ENCODE measurements around the gene PLOD1. TPM values are rescaled to one million over a fixed set of nuclear protein-coding genes. Genes with fewer than 3 reads are reported as not detected.

PLOD1 gene
- total and polyA plus RNA-seq, 2 donors (not counting 1 experiment from before 2014, with no cell fraction given), result 10.4 to 13.4 TPM

DNA sequence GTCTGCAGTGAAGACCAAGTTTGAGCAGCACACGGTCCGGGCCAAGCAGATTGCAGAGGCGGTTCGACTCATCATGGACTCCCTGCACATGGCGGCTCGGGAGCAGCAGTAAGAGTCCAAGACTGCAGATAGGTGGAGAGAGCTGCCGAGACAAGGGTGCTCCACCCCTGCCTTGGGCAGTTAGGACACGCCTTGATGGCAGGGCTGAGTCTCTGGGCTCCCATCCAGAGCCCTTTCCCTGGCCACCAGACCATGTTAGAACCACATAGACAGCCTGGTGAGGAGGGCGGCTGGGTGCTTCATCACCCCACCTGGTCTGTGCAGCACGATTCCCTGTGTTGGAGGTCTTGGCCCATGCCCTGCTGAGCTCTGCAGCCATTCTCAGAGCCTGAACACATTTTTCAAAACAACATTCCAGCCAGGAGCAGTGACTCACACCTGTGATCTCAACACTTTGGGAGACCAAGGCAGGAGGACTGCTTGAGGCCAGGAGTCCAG, 67.5 kb downstream of the PLOD1 start:
- DNase-seq (no peak), ATAC-seq (ENCODE audit: low read depth) (no peak)
- TF ChIP-seq EZH2 (IDR thresholded peaks at IDR 0.05; ENCODE audit: borderline replicate concordance, insufficient read depth, low read depth, low read length, poor library complexity, severe bottlenecking) (no peak), CTCF (IDR thresholded peaks at IDR 0.05) (no peak)
- ChIA-PET CTCF (interaction anchor here (0.6 to 2.2 kb wide), 5 partner anchors 20 to 208 kb away, joined by 3 to 10 read pairs (median 3); no protein-coding TSS in a partner anchor), POLR2A (no interaction called here)
- H3K36me3 ChIP-seq (replicated peaks in 1 of 2; ENCODE audit: control extremely low read depth in 1 of 2, control insufficient read depth in 1 of 2, extremely low read depth in 1 of 2, insufficient read depth in 2 of 2, low read length in 1 of 2), result peaks cover 15 to 80% of the 10 kb centered on the region in 2 experiments
- H3K4me3 Mint-ChIP-seq, result no peak overlapping the region
- no peaks in the 10 kb centered on the region for H4K20me1 ChIP-seq (ENCODE audit: control insufficient read depth, insufficient read depth, low read length, poor library complexity, severe bottlenecking)
- H3K79me2 ChIP-seq (ENCODE audit: control insufficient read depth, insufficient read depth, low read length), result no peaks in the 10 kb centered on the region
- peaks cover 4% of the 10 kb centered on the region for H3K4me1 Mint-ChIP-seq
- H3K27ac ChIP-seq (ENCODE audit: low read length in 2 of 2), result no peak overlapping the region
- intact Hi-C loops (cut with micrococcal nuclease), result loop anchor here (1.0 to 2.0 kb wide), 2 partner anchors 29 to 77 kb away; no protein-coding TSS in a partner anchor
- no peaks in the 10 kb centered on the region for H3K9me3 Mint-ChIP-seq (ENCODE audit: insufficient read depth)
- no peaks in the 10 kb centered on the region for H3K9me3 ChIP-seq (ENCODE audit: control extremely low read depth in 1 of 3, control insufficient read depth in 2 of 3, insufficient read depth in 1 of 3, low read length in 2 of 3)
- no peaks in the 10 kb centered on the region for H3K27me3 Mint-ChIP-seq
- WGBS (ENCODE audit: insufficient coverage), result 99% methylated on average over 10 of the region's 10 CpGs
- no peak overlapping the region for H3K4me2 ChIP-seq (replicated peaks; ENCODE audit: low read depth, low read length, poor library complexity, severe bottlenecking)
- H3K4me3 ChIP-seq (ENCODE audit: control extremely low read depth in 1 of 5, extremely low read depth in 1 of 5, insufficient read depth in 1 of 5, low read depth in 2 of 5, low read length in 4 of 5), result no peak overlapping the region
- H3K27ac Mint-ChIP-seq, result no peak overlapping the region
- no peak overlapping the region for H3K9ac ChIP-seq (ENCODE audit: low read length)
- no peak overlapping the region for H2AFZ ChIP-seq (ENCODE audit: insufficient read depth, low read depth, low read length, poor library complexity, severe bottlenecking)
- no peaks in the 10 kb centered on the region for H3K27me3 ChIP-seq (replicated peaks in 1 of 4; ENCODE audit: control extremely low read depth in 1 of 4, control insufficient read depth in 3 of 4, insufficient read depth in 4 of 4, low read length in 3 of 4)
- H3K4me1 ChIP-seq (ENCODE audit: control insufficient read depth in 2 of 2, insufficient read depth in 2 of 2, low read length in 2 of 2), result no peaks in the 10 kb centered on the region

DNA sequence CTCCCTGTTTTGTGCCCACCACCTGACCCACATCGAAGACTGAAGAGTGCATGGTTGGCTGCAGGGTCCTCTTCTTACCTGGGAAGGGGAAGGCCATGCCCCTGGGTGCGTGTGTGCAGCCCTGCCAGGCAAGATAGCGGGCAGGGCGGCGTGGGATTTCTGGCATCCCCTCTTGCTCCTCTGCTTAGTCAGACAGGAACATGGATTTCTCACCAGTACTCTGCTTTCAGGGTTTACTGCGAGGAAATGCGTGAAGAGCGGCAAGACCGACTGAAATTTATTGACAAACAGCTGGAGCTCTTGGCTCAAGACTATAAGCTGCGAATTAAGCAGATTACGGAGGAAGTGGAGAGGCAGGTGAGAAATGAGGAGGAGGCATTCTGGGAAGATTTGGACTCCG, 69.2 kb downstream of the PLOD1 start:
- no peak overlapping the region for H3K4me3 ChIP-seq (ENCODE audit: control extremely low read depth in 1 of 5, extremely low read depth in 1 of 5, insufficient read depth in 1 of 5, low read depth in 2 of 5, low read length in 4 of 5)
- 98% methylated on average over 12 of the region's 12 CpGs for WGBS (ENCODE audit: insufficient coverage)
- CTCF ChIA-PET, result interaction anchor here (1.0 kb wide), 1 partner anchor 76 kb away, joined by 3 read pairs; no protein-coding TSS in a partner anchor
- H3K9me3 ChIP-seq (ENCODE audit: control extremely low read depth in 1 of 3, control insufficient read depth in 2 of 3, insufficient read depth in 1 of 3, low read length in 2 of 3), result no peaks in the 10 kb centered on the region
- intact Hi-C loops (cut with micrococcal nuclease), result no loop called here
- no peaks in the 10 kb centered on the region for H3K27me3 Mint-ChIP-seq
- no peak for ATAC-seq (ENCODE audit: low read depth)
- DNase-seq, result no peak
- H3K4me1 Mint-ChIP-seq, result peaks cover 4% of the 10 kb centered on the region
- H2AFZ ChIP-seq (ENCODE audit: insufficient read depth, low read depth, low read length, poor library complexity, severe bottlenecking), result no peak overlapping the region
- H3K27ac ChIP-seq (ENCODE audit: low read length in 2 of 2), result no peak overlapping the region
- H3K9ac ChIP-seq (ENCODE audit: low read length), result no peak overlapping the region
- no peaks in the 10 kb centered on the region for H3K9me3 Mint-ChIP-seq (ENCODE audit: insufficient read depth)
- H3K36me3 ChIP-seq (replicated peaks in 1 of 2; ENCODE audit: control extremely low read depth in 1 of 2, control insufficient read depth in 1 of 2, extremely low read depth in 1 of 2, insufficient read depth in 2 of 2, low read length in 1 of 2), result peaks cover 13 to 77% of the 10 kb centered on the region in 2 experiments
- no peak for TF ChIP-seq EZH2 (IDR thresholded peaks at IDR 0.05; ENCODE audit: borderline replicate concordance, insufficient read depth, low read depth, low read length, poor library complexity, severe bottlenecking)
- no peak for TF ChIP-seq CTCF (IDR thresholded peaks at IDR 0.05)
- H3K27ac Mint-ChIP-seq, result no peak overlapping the region
- no peak overlapping the region for H3K4me3 Mint-ChIP-seq
- H3K79me2 ChIP-seq (ENCODE audit: control insufficient read depth, insufficient read depth, low read length), result no peaks in the 10 kb centered on the region
- no peaks in the 10 kb centered on the region for H3K4me1 ChIP-seq (ENCODE audit: control insufficient read depth in 2 of 2, insufficient read depth in 2 of 2, low read length in 2 of 2)
- POLR2A ChIA-PET, result no interaction called here
- H3K4me2 ChIP-seq (replicated peaks; ENCODE audit: low read depth, low read length, poor library complexity, severe bottlenecking), result no peak overlapping the region
- H3K27me3 ChIP-seq (replicated peaks in 1 of 4; ENCODE audit: control extremely low read depth in 1 of 4, control insufficient read depth in 3 of 4, insufficient read depth in 4 of 4, low read length in 3 of 4), result no peaks in the 10 kb centered on the region
- no peaks in the 10 kb centered on the region for H4K20me1 ChIP-seq (ENCODE audit: control insufficient read depth, insufficient read depth, low read length, poor library complexity, severe bottlenecking)

Measured in B cell (primary cell).